SHP77 treated with DMSO at 0.1 percent for 48 hours (cell line): Measurements from ENCODE around the gene POU4F1.

Experiments
- DNase-seq: peaks from one replicate; lab custom pipeline; 2025; lab: John Stamatoyannopoulos, UW

The POU4F1 gene

DNA sequence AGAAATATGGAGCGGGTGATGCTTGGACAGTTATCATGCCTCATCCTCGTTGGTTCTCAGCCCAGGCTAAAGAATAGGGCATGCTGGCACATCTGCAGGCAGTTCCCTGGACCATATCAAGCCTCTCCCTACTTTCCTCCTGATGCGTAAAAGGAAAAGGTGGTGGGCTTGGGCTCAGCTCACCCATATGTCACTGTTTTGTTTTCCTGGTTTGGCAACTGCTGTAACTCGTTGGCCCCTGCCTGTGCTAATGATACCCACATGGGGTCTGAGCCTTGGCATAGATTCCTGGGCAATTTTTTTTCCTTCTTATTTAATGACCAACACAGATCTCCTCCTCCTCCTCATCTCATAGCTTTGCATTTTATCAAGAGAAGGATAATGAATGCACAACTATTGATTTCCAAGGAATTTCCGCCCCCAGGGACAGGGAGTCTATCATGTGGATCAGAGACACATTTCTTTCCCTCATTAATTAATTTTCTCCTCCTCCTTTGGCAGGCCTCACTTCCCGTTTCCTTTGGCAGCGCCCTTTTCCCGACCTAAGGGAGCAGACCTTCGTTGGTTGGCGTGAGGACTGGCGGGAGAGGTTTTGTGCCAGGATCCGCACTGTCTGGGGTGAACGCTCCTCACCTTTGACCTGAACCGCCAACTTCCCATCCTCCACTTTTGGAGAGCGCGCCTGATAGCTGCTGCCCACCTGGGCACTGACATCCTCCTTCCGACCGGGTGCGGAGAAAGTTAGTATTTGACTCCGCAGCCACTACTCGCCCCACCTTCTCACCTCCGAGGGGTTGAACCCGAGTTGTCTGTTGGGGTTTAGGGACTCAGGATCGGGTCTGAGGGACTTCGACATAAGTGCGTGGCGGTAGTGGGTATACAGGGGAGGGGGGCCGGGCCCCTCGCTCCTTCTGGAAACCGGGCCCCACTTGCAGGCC lies 3.4 kb upstream of the POU4F1 start:
- DNase-seq: no peak

DNA sequence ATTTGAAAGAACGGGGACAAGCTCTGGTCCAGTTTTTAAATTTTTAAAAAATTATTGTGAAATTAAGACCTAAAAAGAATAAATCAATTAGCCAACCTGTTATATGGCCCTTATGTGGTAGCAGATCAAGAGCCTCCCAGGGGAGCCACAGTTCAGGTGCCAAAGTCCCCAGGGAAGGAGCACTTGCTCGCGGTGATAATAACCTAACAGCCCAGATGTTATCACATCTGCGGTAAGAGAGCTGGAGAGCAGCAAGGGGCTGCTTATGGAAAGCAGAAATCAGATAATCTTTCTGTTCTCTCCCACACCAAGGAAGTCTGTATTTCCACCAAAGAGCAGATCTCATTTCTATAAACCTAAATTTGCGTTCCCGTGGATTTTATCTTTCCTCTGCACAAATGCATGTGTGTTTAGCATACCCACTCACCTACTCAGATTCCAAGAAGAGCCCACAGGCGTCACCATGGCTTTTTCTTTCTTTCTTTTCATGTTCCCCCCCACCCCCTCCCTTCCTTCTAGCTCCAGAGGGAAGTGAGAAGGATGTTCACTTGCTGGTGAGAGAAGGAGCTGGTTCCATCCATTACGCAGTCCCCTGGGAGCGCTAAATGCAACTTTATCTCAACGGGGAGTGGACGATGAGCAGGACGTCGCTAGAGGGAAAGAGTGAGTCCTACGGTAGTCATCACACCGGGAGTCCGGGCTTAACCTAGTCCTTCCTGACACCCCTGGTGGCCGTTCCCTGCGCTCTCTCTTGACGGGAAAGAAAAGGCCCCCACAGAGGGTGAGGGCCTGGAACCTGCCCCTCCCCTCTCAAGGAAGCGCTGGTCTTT lies 1.6 kb upstream of the POU4F1 start:
- no peak for DNase-seq

DNA sequence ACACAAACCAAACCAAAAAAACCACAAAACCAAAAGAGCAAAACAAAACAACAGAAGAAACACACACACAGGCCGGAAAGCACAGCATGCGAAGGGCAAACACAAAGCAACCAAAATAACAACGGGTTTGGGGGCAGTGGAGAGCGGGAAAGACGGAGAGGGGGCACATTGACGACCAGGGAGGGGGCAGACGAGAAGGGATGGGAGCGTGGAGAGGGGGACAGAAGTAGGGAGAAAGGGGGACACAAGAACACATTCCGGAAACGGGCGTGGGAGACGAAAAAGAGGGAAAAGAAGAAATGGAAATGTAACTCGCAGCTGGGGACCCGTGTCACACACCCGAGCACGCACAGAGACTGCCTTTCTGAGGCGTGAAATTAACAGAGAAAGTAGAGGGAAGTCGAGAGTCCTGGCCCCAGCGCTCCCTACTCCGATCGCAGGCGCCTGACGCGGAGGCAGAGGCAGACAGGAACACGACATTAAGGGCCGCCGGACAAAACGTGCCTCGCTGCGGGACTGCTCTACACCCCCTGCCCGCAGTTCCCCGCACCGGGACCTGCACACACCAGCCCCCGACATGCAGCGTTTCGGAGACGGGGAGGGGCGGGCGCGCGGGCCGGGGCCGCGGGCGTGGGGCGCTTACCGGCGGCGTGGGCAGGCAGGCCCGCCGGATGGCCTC lies 652 bp downstream of the POU4F1 start:
- DNase-seq: no peak

GRCh38 chr13:78601874-78602560 lies 1.3 kb downstream of the POU4F1 start:
- DNase-seq: no peak

DNA sequence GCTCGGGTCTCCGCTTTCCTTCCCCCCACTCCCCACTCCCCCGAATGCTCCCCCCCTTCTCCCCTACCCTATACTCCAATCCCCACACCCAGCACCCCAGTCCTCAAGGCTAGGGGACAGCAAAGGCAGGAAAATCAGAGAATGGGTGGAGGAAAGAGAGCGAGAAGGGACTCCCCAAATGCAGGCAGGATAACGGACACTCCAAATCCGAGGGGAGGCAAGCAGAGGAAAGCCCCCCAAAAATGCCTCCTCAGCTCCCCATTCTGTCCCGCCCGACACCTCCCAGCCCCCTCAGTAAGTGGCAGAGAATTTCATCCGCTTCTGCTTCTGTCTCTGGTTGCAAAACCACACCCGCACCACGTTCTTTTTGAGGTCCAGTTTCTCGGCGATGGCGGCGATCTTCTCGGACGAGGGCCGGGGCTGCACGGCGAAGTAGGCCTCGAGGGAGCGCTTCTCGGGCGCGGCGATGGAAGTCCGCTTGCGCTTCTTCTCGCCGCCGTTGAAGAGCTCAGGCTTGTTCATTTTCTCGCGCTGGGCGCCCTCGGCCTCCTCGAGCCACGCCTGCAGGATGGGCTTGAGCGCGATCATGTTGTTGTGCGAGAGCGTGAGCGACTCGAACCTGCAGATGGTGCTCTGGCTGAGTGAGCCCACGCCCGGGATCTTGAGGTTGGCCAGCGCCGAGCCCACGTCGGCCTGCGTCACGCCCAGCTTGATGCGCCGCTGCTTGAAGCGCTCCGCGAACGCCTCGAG lies 2.1 kb downstream of the POU4F1 start:
- DNase-seq: no peak

DNA sequence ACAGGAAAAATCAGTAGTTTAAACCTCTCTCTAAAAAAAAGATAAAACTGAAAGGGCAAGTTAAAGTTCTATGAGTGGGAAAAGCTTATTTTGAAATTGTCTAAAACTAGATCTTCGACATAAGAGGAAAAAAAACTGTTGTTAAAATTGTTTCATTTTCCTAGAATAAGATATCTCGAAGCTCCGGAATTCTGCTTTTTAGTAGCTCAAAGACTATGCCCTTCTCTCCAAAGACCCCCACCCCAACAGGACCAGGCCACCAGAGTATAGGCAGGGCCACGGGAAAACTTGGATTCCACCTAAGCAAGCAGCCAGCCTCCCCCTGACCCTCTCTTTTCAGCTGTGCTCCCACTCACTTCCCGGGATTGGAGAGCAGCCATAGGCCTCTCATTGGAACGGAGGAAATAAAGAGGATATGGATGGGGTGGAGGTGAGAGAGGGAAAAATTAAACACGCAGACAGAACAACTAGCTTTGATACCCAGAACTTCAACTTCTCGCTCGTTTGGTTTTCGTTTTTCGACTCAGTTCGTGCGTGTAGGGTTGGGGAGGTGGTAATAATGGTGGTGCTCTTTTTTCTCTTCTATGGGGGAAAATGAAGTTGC lies 3.0 kb downstream of the POU4F1 start:
- no peak for DNase-seq

DNA sequence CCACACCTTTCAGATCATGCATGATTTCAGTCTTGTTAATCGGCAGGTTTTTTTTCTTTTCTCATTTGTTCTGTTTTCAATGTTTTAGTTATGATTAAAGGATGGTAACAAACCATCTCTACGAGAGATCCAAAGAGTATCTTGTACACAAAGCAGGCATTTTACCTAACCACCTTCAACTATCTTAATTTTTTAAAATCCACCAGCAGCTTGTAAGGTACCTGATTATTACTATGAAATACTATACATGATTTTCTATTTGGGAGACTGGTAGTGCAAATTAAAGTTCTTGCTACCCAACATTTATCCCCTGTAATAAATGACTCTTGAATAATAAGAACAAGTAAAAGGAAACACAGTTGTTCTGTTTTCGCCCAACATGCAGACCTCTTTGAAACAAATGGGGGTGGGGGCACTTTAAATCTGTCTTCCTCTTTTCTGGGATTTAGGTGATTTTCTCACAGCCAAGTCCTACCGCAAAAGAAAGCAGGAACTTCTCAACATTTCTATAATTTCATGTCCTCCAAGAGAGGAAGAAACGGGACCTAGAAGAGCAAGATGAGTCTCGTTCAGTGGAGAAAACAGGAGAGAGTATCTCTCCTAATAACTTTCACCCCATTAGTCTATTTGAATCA lies 3.6 kb downstream of the POU4F1 start:
- DNase-seq: no peak

DNA sequence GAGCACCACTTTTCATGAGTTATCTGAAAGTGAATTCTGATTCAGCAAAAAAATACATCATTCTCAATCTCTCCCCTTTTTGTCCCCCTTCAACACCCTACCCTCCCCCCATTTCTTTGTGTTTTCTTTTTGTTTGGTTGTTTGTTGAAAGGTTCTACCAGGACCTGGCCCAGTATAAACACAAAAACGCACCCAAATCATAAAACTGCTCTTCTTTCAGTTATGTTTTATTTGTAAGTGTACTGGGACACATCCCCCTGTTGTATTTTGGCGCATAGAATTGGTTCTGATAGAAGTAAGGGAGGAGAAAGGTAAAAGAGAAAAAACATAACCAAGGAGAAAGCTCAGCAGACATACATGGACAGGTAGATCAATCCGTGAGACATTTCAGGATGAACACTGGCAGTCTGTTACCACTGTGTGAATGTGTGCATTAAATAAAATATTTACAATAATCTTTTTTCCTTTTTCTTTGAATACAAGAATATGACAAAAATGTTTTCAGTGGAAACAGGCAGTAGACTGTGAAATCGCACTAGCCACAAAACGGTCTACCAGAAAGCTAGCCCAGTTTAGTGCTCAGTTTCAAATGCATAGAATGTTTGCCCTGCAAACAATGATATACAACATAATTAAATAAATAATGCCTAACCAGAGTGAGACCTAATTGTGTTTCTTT lies 4.2 kb downstream of the POU4F1 start:
- no peak for DNase-seq

DNA sequence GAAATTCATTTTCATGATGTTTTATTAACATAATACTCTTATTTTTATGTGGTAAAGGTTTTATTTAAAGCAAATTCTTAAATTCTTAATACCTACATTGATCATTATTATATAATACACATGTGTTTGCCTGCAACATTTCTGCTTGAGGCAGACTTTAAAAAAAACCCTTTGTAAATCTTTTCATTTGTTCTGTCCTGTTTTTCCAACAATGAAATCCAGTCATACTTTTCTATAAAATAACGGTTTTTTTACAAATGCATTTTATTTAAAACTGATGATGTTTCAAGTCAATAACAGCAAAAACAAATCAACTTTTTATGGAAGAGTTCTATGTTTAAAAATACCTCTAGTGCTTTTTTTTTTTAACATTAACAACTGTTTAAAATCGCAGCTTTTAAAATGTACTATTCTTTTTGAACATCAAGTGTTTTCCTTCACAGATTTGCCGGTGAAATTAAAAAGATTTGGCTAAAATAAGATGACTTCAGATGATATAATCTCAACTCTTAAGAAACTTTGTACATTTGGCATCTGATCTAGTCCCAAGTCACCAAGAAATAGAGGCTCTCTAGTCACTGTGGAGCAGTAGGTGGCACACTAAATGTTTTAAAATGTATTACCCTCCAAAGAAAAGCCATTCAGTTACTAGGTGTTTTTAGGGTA lies 5.1 kb downstream of the POU4F1 start:
- DNase-seq: no peak

- no peak for DNase-seq
Measured at GRCh38 chr13:78597602-78597932, 5.8 kb downstream of the POU4F1 start.

DNA sequence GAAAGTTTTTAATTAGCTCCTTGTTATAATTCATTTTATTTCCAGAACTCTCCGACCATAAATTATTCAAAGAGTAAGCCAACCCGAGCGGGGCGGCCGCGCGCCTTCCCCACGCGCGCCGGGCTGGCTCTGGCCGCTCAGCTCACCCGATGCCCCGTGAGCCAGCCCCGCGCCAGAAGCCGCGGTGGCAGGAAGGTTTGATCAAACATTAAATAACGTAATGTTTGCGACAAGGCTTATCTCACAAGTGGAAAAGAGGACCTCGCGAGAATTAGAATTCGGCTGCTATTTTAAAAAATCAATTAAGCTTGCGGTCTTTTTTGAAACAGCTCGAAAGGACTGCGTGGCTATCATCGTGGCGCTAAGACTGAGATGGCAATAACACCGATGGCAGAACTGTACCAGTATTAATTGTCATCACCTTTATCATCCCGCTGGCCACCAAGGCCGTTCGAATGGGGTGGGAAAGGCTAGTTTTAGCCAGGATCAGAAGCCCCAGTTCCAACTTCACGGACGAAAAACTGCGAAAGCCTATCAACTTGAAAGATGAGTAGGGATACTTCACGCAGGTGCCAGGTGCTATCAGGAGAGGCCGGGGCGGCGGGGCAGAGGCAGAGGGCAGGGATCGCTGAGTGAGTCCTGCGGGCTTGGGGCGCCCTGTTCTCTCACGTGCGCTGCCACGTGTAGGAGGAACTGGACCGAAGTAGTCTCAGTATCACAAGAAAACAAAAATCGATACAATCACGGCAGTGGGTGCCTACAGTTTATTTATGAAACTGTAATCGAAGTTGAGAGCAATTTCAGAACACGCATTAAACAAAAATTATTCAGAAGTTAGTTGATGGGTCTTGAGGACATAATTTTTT lies 6.4 kb downstream of the POU4F1 start:
- DNase-seq: no peak

GRCh38 chr13:78596399-78596735 lies 7.0 kb downstream of the POU4F1 start:
- no peak for DNase-seq

GRCh38 chr13:78595495-78596398 lies 7.6 kb downstream of the POU4F1 start:
- no peak for DNase-seq

GRCh38 chr13:78594456-78594975 lies 8.8 kb downstream of the POU4F1 start:
- no peak for DNase-seq

- no peak for DNase-seq
Measured at GRCh38 chr13:78593652-78594455, 9.5 kb downstream of the POU4F1 start.

DNA sequence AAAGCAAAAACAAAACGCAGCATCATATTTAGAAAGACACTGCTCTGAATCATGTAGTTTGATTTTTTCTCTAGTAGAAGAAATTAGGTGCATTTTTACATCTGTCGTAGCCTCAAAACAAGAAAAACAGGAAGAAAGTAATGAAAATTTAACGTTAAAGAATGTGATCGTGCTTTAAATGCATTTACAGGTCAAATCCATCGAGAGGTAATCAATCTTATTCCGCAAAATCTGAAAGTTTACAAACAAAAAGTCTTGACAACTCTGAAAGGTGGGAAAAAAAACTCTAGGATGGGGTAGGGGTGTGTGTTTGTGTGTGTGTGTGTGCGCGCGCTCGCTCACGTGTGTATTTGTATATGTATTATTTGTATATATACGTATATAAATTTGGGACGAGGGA lies 10.2 kb downstream of the POU4F1 start:
- no peak for DNase-seq
